Dermis blood vessel endothelial cell (primary cell): ENCODE measurements around the gene MYO7A. TPM values are rescaled to one million over a fixed set of nuclear protein-coding genes. Genes with fewer than 3 reads are reported as not detected.
A peak's percentile ranks its signal among the peaks of the same experiment; 100 is the strongest.

Experiments
- DNase-seq: peaks from one replicate; pipeline ENCODE4 v3.0.0; 2010
- total RNA-seq: library from RNA; depleted of rRNA; stranded (reverse); fragments of >200 nt; gene quantifications from 2 replicates; pipeline ENCODE4 v1.2.3, GENCODE V29; 2014

The MYO7A gene
- total RNA-seq, 1 donor from 2014 or later: 8.7 TPM

GRCh38 chr11:77217156-77217555 lies 89.1 kb downstream of the MYO7A start:
- no peak for DNase-seq

- DNase-seq: no peak
These were observed 95.8 kb downstream of the MYO7A start for GRCh38 chr11:77223797-77224196.

GRCh38 chr11:77230878-77231605 lies 103.0 kb downstream of the MYO7A start:
- DNase-seq: no peak

- no peak for DNase-seq
These were observed 103.8 kb downstream of the MYO7A start for GRCh38 chr11:77231800-77232199.

- DNase-seq: no peak
These were observed 104.2 kb downstream of the MYO7A start for GRCh38 chr11:77232242-77232641.

GRCh38 chr11:77233011-77233410 lies 105.0 kb downstream of the MYO7A start:
- no peak for DNase-seq

- no peak for DNase-seq
These were observed 108.9 kb downstream of the MYO7A start for GRCh38 chr11:77236901-77237300.

- DNase-seq: peak; percentile 68
These were observed 116.4 kb downstream of the MYO7A start for GRCh38 chr11:77244277-77245027.

- peak; percentile 44 for DNase-seq
These were observed 121.4 kb downstream of the MYO7A start for GRCh38 chr11:77249427-77249826.

- peak; percentile 65 for DNase-seq
These were observed 123.0 kb downstream of the MYO7A start for GRCh38 chr11:77250881-77251640.

GRCh38 chr11:77252555-77253270 lies 124.7 kb downstream of the MYO7A start:
- no peak for DNase-seq

GRCh38 chr11:77253690-77254089 lies 125.6 kb downstream of the MYO7A start:
- no peak for DNase-seq

- no peak for DNase-seq
These were observed 131.6 kb downstream of the MYO7A start for GRCh38 chr11:77259641-77260040.

- DNase-seq: no peak
These were observed 134.8 kb downstream of the MYO7A start for GRCh38 chr11:77262803-77263202.

Other genes with a start within 250 kb of the MYO7A start
- gene B3GNT6, start 93.8 kb upstream of the MYO7A start, total RNA-seq: not detected in 2 replicates
- 5.6 and 8.5 TPM in 2 replicates for gene CAPN5, start 61.3 kb upstream of the MYO7A start, total RNA-seq
- 0.47 TPM in 1 of 2 replicates, not detected in the other for gene OMP, start 25.4 kb upstream of the MYO7A start, total RNA-seq
- gene GDPD4, start 173.4 kb downstream of the MYO7A start, total RNA-seq: not detected in 2 replicates